IMR-90 (cell line): Measurements from ENCODE around the gene COL20A1.

Source experiments
- CEBPB ChIP-seq: IDR thresholded peaks from 2 replicates; pipeline ENCODE4 v1.6.1; 2012; ENCODE audit warnings: low read depth, low read length, improper control_type of control experiment
- CTCF ChIP-seq: conservative IDR thresholded peaks from 2 replicates; pipeline ENCODE4 v1.5.1; 2012; ENCODE audit warnings: mild to moderate bottlenecking, low read depth, low read length, improper control_type of control experiment
- ELK1 ChIP-seq: fragments of 150-350 bp; IDR thresholded peaks from 2 replicates; pipeline ENCODE4 v1.6.1; 2016; ENCODE audit warnings: low read depth, mild to moderate bottlenecking, low read length, moderate library complexity, borderline replicate concordance
- MAFK ChIP-seq: IDR thresholded peaks from 2 replicates; pipeline ENCODE4 v1.6.1; 2012; ENCODE audit warnings: low read depth, low read length, improper control_type of control experiment
- NFE2L2 ChIP-seq: fragments of 150-350 bp; IDR thresholded peaks from 2 replicates; pipeline ENCODE4 v1.6.1; 2016; ENCODE audit warnings: low read depth, mild to moderate bottlenecking, low read length
- POLR2A ChIP-seq: IDR thresholded peaks from 2 replicates; pipeline ENCODE4 v1.6.1; 2012; ENCODE audit warnings: mild to moderate bottlenecking, low read depth, low read length
- RAD21 ChIP-seq: IDR thresholded peaks from 2 replicates; pipeline ENCODE4 v1.6.1; 2012; ENCODE audit warnings: low read length, improper control_type of control experiment
- RCOR1 ChIP-seq: IDR thresholded peaks from 2 replicates; pipeline ENCODE4 v1.6.1; 2012; ENCODE audit warnings: mild to moderate bottlenecking, low read length, improper control_type of control experiment; ENCODE audit not compliant: insufficient replicate concordance
- RFX5 ChIP-seq: IDR thresholded peaks from 2 replicates; pipeline ENCODE4 v1.8.0; 2012; ENCODE audit warnings: low read depth, mild to moderate bottlenecking, low read length, moderate library complexity
- USF2 ChIP-seq: fragments of 150-350 bp; IDR thresholded peaks from 2 replicates; pipeline ENCODE4 v1.6.1; 2017; ENCODE audit warnings: mild to moderate bottlenecking, antibody characterized with exemption, low read length, low read depth

- TF ChIP-seq CTCF (no peak), ELK1 (no peak), POLR2A (no peak), RCOR1 (no peak), CEBPB (no peak), MAFK (no peak), RAD21 (no peak), NFE2L2 (no peak), RFX5 (no peak), USF2 (no peak)
Measured at GRCh38 chr20:63351811-63352591, 59.0 kb downstream of the COL20A1 start.
